Progenitor cell of endocrine pancreas (in vitro differentiated cells): ENCODE measurements around the gene SEMA4A. TPM values are rescaled to one million over a fixed set of nuclear protein-coding genes. Genes with fewer than 3 reads are reported as not detected.

Experiments
- DNase-seq: peaks from one replicate; pipeline ENCODE4 v3.0.0; 2021; ENCODE audit warnings: low spot score; ENCODE audit not compliant: unreplicated experiment
- H3K27ac Mint-ChIP-seq: 2 replicates; pipeline ENCODE4 v1.8.0; 2021; ENCODE audit warnings: mild to moderate bottlenecking, moderate library complexity, mixed read lengths
- H3K27me3 Mint-ChIP-seq: 2 replicates; pipeline ENCODE4 v1.8.0; 2021; ENCODE audit warnings: mixed read lengths
- H3K36me3 Mint-ChIP-seq: 2 replicates; pipeline ENCODE4 v1.8.0; 2022; ENCODE audit warnings: mixed read lengths; ENCODE audit not compliant: insufficient read depth
- H3K4me1 Mint-ChIP-seq: 2 replicates; pipeline ENCODE4 v1.8.0; 2021; ENCODE audit warnings: low read depth, mixed read lengths
- H3K4me3 Mint-ChIP-seq: 2 replicates; pipeline ENCODE4 v1.8.0; 2021; ENCODE audit warnings: low read depth, mild to moderate bottlenecking, moderate library complexity, mixed read lengths
- H3K9me3 Mint-ChIP-seq: 2 replicates; pipeline ENCODE4 v1.8.0; 2021; ENCODE audit warnings: low read depth, mixed read lengths
- CTCF ChIP-seq: fragments of 200-600 bp; sonication (generic); IDR thresholded peaks from one replicate; pipeline ENCODE4 v1.5.0; 2021; ENCODE audit warnings: antibody characterized with exemption, mild to moderate bottlenecking; ENCODE audit not compliant: unreplicated experiment
- total RNA-seq: library from RNA; stranded (reverse); gene quantifications from 2 replicates; pipeline ENCODE4 v1.2.1, GENCODE V29; 2021

The SEMA4A gene
- total RNA-seq, 1 donor from 2014 or later, result 2.1 TPM

- no peaks in the 10 kb centered on the region for H3K9me3 Mint-ChIP-seq
- no peak for TF ChIP-seq CTCF
- peak; percentile 51 for DNase-seq
- H3K27ac Mint-ChIP-seq, result no peak overlapping the region
- H3K4me3 Mint-ChIP-seq, result peak overlapping the region; percentile 62
- no peaks in the 10 kb centered on the region for H3K36me3 Mint-ChIP-seq
- peaks cover 6% of the 10 kb centered on the region for H3K4me1 Mint-ChIP-seq
- H3K27me3 Mint-ChIP-seq, result peaks cover 43% of the 10 kb centered on the region
Measured at GRCh38 chr1:156160743-156161171, 7.4 kb downstream of the SEMA4A start.

- H3K4me3 Mint-ChIP-seq, result no peak overlapping the region
- H3K27ac Mint-ChIP-seq, result no peak overlapping the region
- peaks cover 32% of the 10 kb centered on the region for H3K27me3 Mint-ChIP-seq
Measured at GRCh38 chr1:156162430-156163037, 9.1 kb downstream of the SEMA4A start.

GRCh38 chr1:156163712-156164111, 10.3 kb downstream of the SEMA4A start:
- H3K36me3 Mint-ChIP-seq, result peaks cover 2% of the 10 kb centered on the region
- H3K4me3 Mint-ChIP-seq, result no peak overlapping the region

More at GRCh38 chr1:156162430-156163037, 9.1 kb downstream of the SEMA4A start:
- no peaks in the 10 kb centered on the region for H3K9me3 Mint-ChIP-seq
- DNase-seq, result no peak
- no peak for TF ChIP-seq CTCF
- peaks cover 6% of the 10 kb centered on the region for H3K4me1 Mint-ChIP-seq
- peaks cover 1% of the 10 kb centered on the region for H3K36me3 Mint-ChIP-seq

GRCh38 chr1:156164125-156164831, 10.9 kb downstream of the SEMA4A start:
- TF ChIP-seq CTCF, result no peak
- Mint-ChIP-seq H3K36me3 (peaks cover 2% of the 10 kb centered on the region), H3K4me3 (no peak overlapping the region), H3K27me3 (peaks cover 19% of the 10 kb centered on the region), H3K4me1 (peaks cover 6% of the 10 kb centered on the region), H3K9me3 (no peaks in the 10 kb centered on the region), H3K27ac (no peak overlapping the region)
- DNase-seq, result no peak

More at GRCh38 chr1:156163712-156164111, 10.3 kb downstream of the SEMA4A start:
- H3K27me3 Mint-ChIP-seq, result peaks cover 23% of the 10 kb centered on the region
- DNase-seq, result no peak
- no peak for TF ChIP-seq CTCF
- no peaks in the 10 kb centered on the region for H3K9me3 Mint-ChIP-seq
- H3K27ac Mint-ChIP-seq, result no peak overlapping the region
- H3K4me1 Mint-ChIP-seq, result peaks cover 6% of the 10 kb centered on the region

GRCh38 chr1:156165083-156165482, 11.7 kb downstream of the SEMA4A start:
- Mint-ChIP-seq H3K4me3 (no peak overlapping the region), H3K9me3 (no peaks in the 10 kb centered on the region), H3K36me3 (peaks cover 2% of the 10 kb centered on the region), H3K27me3 (peaks cover 11% of the 10 kb centered on the region), H3K4me1 (peaks cover 6% of the 10 kb centered on the region), H3K27ac (no peak overlapping the region)
- TF ChIP-seq CTCF, result no peak
- DNase-seq, result no peak
